SU-DHL-6 (cell line): ENCODE measurements around the gene CRISPLD2.

Experiments
- EZH2phosphoT487 ChIP-seq: fragments of 200-600 bp; sonication (generic), shearing (Covaris generic); conservative IDR thresholded peaks from 2 replicates; pipeline ENCODE4 v1.6.1; 2018; ENCODE audit warnings: mild to moderate bottlenecking, antibody characterized with exemption, low read length, moderate library complexity, mixed read lengths
- TF ChIP-seq, protein P1 (sequence below): fragments of 200-600 bp; sonication (generic); IDR thresholded peaks from one replicate; pipeline ENCODE4 v1.5.1; 2017; ENCODE audit warnings: antibody characterized with exemption, mild to moderate bottlenecking, low read length, moderate library complexity; ENCODE audit not compliant: insufficient read depth, poor library complexity, severe bottlenecking

GRCh38 chr16:84785843-84786581 lies 33.8 kb upstream of the CRISPLD2 start:
- TF ChIP-seq, protein P1, sequence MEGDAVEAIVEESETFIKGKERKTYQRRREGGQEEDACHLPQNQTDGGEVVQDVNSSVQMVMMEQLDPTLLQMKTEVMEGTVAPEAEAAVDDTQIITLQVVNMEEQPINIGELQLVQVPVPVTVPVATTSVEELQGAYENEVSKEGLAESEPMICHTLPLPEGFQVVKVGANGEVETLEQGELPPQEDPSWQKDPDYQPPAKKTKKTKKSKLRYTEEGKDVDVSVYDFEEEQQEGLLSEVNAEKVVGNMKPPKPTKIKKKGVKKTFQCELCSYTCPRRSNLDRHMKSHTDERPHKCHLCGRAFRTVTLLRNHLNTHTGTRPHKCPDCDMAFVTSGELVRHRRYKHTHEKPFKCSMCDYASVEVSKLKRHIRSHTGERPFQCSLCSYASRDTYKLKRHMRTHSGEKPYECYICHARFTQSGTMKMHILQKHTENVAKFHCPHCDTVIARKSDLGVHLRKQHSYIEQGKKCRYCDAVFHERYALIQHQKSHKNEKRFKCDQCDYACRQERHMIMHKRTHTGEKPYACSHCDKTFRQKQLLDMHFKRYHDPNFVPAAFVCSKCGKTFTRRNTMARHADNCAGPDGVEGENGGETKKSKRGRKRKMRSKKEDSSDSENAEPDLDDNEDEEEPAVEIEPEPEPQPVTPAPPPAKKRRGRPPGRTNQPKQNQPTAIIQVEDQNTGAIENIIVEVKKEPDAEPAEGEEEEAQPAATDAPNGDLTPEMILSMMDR: no peak
- no peak for TF ChIP-seq EZH2phosphoT487
